UCSD-AML1 (cell line): Measurements from ENCODE around the gene KCNE4.

Experiments
- DNase-seq: peaks from one replicate; lab custom pipeline; 2025; ENCODE audit not compliant: unreplicated experiment; lab: John Stamatoyannopoulos, UW

Gene KCNE4

DNA sequence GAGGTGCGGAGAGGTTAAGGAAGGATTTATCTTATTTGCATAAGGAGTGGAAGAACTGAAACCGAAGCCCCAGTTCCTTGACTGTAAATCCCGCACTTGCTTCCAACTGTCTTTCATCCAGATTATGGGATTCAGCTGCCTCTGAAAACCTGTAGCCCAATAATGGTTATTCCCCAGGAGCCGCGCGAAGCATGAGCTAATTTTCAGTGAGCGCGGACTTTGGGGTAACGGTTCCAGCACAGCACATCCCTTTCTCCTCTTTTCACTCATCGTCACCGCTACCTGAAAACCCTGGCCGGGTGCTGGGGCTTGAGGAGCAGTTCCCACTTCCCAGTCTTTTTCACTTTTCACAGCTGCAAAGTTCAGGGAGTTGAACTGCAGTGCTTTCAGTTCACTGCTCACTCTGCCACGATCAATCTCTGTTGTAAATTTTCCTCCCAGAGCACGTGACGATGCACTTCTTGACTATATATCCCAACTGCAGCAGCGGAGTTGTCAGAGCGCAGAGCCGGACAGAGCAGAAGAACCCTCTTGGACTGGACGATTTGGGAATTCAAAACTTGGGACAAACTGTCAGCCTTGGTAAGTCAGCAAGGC lies at the start of gene KCNE4:
Gene KCNE4 (plus strand): TSS at position 498 of the 597 bp plus-strand sequence. CDS start 641 bp downstream, outside the sequence.
- DNase-seq = no peak

- DNase-seq = no peak
These were observed 48.8 kb upstream of the KCNE4 start for GRCh38 chr2:223003191-223003590.

GRCh38 chr2:223005496-223005895 lies 46.5 kb upstream of the KCNE4 start:
- no peak for DNase-seq

- DNase-seq = no peak
These were observed 44.5 kb upstream of the KCNE4 start for GRCh38 chr2:223007531-223007930.

DNA sequence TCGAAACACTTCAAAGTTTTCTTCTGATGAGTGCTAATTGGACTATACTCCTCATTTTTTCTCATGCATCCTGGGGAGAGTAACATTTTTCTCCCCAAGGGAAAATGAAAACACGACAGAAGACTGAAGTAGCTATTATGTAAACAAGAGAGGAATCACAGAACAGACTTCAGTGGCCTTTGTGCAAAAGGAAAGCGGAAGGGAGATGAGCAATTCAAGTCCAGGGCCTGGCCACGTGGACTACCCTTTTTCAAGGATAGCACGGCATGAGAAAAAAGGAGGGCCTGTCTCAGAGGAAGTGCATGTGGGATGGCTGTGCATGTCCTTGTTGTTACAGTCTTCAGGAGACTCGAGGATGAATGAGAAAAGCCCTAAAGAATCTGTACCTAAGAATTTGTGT lies 43.8 kb upstream of the KCNE4 start:
- no peak for DNase-seq

GRCh38 chr2:223008956-223009355 lies 43.0 kb upstream of the KCNE4 start:
- no peak for DNase-seq

GRCh38 chr2:223010641-223011040 lies 41.3 kb upstream of the KCNE4 start:
- no peak for DNase-seq

- no peak for DNase-seq
These were observed 39.7 kb upstream of the KCNE4 start for GRCh38 chr2:223012291-223012690.

DNA sequence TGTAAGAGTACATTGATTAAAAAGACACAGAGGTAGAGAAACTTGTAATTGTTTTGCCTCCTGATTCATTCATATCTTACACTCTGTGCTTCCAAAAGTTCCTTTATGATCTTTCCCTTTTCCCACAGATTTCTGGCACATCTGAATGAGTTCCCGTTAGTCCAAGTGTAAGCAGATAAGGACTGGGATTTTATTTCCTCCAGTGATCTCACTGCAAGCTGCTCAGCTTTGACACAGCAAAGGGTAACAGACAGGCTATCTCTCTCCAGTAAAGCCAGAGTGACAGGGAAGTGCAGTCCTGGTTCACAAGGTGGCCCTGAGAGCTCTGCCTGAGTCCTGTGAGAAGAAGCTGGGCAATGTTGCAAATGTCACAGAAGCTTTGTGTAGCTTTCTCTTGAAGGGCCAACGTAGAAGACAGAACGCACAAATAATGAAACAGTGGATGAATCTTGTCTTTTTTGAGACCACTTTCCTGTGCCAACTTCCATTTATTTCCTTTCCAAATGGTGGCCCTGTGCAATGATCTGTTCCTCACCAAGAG lies 32.5 kb upstream of the KCNE4 start:
- no peak for DNase-seq

- DNase-seq = no peak
These were observed 31.8 kb upstream of the KCNE4 start for GRCh38 chr2:223019987-223020717.

DNA sequence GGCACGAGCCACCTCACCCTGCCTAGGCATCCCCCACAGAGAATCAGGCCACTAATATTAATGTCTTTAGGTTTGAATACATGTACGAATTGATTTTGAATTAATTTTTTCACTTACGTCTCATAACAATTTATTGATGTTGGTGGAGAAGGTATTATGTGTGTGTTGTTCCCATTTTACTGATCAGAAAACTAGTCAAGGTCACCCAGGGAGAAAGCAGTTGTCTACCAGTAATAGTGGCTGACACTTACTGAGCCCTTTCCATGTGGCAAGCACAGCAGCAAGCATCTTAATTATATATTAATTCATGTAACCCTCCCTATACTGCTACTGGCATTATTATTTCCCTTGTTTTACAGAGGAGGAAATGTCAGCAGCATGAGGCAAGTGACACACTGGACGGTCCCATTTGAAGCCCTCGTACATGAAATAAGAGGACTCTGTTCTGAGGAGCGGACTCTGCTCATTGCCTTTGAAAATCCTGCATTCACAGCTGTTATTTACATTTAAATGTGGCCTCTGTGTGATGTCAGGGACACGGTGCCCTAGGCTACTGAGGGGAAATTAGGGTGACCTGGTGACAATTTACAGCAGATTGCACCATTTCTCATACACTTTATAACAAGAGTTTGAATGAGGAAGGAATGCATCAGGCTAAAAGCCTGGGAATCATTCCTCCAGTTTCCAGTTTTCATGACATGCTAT lies 30.9 kb upstream of the KCNE4 start:
- no peak for DNase-seq

DNA sequence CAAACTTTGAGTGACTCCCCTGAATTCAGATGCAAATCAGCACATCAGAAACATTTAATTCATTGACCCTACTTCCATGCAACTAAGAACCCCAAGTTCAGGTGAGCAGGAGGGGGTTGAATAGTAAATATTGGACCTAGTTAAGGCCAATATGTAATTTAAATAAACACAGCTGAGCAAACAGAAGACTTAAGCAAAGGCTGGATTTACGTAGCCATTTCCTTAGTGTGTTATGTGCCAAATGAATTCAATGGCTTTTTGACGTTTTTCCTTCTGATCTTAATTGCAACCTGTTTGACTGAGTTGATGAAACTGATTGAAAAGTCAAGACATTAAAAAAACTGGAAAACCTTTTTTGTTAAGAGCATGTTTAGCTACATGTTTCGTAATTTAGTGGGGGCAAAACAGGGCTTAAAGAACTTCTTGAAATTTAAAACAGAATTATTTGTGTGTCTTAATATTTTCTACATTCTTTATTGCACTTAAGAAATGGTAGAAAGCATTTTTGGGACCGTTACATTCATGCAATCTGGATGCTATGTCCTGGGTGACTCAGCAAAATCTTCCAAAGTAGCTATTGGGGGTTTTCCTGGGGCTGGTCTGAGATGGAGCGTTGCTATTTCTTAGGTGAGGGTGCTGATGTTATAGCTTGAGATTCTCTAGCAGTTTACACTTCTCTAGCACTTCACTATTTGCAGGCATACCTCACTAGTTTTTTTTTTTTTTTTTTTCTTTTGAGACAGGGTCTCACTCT lies 25.5 kb upstream of the KCNE4 start:
- no peak for DNase-seq

DNA sequence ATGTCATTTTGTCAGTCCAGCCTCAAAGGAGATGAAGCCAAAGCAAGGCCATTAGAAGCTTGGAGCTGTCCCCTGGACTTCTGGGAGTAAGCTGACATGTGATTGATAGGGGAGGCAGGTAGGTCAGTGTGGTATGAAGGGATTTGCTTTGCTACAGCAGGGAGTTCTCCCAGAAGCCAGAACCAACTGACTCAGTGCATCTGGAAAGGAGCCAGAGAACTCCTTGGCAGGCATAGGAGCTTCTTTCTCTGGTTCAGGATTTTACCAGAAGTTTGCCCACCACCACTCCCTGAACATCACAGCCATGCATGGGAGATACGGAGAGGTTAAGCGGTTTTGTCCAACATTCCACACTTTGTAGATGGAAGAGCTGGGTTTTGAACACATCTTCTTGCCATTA lies 24.5 kb upstream of the KCNE4 start:
- no peak for DNase-seq

DNA sequence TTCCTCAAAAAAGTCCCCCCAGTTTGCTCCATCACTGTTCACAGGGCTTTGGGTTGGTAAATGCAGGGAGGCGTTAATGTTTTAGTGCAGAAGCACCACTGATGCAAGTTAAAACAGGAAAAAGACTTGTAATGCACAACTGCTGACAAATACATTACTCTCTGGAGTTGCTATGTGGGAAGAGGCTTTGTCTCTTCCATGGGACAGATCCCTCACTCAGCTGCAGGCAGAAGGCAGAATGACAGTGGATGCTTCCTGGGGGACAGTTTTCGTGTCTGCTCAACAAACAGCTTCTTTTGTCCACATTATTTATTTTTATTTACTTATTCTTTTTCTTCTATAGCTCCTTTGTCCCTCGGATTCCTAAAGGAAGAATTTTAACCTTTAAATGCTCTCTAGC lies 22.7 kb upstream of the KCNE4 start:
- DNase-seq = no peak

DNA sequence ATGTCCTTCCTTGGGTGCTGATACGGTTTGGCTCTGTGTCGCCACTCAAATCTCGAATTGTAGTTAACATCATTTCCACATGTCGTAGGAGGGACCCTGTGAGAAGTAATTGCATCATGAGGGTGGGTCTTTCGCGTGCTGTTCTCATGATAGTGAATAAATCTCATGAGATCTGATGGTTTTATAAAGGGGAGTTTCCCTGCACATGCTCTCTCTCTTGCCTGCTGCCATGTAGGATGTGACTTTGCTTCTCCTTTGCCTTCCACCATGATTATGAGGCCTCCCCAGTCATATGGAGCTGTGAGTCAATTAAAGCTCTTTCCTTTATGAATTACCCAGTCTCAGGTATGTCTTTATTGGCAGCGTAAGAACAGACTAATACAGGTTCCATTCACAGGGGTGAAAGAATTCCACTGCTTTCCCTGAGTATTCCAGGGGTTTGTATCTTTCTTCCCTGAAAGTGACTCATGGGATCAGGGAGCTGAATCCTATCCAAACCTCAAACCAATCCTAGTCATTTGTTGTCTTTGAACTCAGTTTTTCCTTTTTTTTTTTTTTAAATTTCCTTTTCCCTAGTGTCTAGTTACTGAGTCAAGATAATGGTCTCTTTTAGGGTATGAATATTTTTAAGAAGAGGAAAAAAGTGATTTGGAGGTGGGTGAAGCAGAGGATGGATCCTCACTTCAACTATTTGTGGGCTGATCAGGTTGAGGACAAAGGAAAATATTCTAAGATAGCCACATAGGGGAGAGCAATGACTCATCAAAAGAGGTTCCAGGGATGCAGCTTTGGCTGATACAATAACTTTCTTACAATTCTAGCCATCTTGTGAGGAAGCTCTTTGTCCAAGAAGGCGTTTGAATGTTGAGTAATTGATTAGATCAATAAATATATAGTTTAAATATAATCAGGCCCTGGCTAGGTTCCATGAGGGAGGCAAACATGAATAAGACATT lies 19.5 kb upstream of the KCNE4 start:
- no peak for DNase-seq

DNA sequence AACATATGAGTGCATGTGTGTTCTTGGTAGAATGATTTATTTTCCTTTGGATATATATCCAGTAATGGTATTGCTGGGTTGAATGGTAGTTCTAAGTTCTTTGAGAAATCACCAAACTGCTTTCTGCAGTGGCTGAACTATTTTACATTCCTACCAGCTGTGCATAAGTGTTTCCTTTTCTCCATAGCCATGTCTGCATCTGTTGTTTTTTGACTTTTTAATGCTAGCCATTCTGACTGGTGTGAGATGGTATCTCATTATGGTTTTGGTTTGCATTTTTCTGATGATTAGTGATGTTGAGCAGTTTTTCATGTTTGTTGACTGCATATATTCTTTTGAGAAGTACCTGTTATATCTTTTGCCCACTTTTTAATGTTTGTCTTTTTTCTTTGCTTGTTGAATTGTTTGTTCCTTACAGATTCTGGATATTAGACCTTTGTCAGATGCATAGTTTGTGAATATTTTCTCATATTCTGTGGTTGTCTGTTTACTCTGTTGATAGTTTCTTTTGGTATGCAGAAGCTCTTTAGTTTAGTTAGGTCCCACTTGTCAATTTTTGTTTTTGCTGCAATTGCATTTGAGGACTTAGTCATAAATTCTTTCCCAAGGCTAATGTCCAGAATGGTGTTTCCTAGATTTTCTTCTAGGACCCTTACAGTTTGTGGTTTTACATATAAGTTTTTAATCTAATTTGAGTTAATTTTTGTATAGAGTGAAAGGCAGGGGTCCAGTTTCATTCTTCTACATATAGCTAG lies 17.6 kb upstream of the KCNE4 start:
- DNase-seq = no peak

DNA sequence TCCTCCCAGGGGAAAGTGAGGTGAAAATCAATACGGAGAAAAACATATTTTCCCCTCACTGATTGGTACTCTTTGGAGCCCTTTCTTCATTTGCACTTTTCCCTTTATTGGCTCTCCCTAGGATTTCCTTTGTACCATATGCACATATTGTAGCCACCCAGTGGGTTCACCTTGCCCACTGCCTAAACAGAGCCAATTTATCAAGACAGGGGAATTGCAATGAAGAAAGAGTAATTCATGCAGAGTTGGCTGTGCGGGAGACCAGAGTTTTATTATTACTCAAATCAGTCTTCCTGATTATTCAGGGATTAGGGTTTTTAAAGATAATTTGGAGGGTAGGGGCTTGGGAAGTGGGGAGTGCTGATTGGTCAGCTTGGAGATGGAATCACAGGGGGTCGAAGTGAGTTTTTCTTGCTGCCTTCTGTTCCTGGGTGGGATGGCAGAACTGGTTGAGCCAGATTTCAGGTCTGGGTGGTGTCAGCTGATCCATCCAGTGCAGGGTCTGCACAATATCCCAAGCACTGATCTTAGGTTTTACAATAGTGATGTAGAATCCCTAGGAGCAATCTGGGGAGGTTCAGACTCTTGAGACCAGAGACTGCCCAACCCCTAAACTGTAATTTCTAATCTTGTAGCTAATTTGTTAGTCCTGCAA lies 15.1 kb upstream of the KCNE4 start:
- DNase-seq = no peak

DNA sequence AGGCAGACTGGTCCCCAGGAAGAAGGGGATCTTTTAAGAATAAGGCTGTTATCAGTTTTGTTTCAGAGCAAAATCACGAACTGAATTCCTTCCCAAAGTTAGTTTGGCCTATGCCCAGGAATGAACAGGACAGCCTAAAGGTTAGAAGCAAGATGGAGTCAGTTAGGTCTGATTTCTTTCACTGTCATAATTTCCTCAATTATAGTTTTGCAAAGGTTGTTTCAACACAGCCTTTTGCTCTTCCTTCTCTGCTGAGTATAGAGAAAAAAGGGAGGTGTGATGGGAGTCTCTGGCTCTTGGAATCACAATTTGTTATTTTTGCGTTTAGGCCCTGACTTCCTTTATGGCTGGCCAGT lies 14.6 kb upstream of the KCNE4 start:
- DNase-seq = no peak

DNA sequence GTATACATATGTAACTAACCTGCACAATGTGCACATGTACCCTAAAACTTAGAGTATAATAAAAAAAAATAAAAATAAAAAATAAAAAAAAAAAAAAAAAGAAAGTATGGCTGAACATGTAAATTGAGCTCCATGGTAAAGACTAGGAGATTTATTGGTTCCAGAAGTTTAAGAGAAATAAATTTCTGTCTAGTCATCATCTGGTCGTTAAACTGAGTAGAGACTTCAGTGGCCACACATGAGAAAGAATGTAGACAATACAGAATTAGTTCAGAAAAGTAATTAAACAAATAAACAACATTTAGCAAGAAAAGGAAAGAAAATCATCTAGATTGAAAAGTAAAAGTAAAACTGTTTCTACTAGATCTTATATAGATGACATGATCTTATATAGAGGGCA lies 12.4 kb upstream of the KCNE4 start:
- DNase-seq = no peak
